Hematopoietic multipotent progenitor cell treated with erythropoietin and hydrocortisone succinate and interleukin-3 and kit ligand, for 15 days (in vitro differentiated cells): ENCODE data around the gene GPR55.
"Not testable (repeated sequence)": the region's sequence is repeated elsewhere in the genome, so short reads cannot be mapped to it uniquely, and the experiment has no call there.

ENCODE experiments used
- DNase-seq: peaks from one replicate; pipeline ENCODE4 v3.0.0-alpha.2; 2015; ENCODE audit warnings: low spot score

Gene GPR55

DNA sequence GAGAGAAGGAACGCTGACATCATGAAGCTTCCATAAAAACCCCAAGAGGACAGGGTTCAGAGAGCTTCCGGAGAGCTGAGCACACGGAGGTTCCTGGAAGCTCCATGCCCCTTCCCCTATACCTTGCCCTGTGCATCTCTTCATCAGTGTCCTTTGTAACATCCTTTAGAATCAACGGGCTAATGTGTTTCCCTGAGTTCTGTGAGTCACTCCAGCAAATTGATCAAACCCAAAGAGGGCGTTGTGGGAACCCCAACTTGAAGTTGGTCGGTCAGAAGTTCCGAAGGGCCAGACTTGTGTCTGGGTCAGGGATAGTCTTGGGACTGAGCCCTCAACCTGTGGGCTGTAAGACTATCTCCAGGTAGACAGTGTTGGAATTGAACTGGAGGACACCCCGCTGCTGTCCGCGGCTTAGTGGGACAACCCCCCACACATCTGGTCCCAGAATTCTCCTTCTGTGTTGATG lies 25.9 kb upstream of the GPR55 start:
- DNase-seq = no peak

DNA sequence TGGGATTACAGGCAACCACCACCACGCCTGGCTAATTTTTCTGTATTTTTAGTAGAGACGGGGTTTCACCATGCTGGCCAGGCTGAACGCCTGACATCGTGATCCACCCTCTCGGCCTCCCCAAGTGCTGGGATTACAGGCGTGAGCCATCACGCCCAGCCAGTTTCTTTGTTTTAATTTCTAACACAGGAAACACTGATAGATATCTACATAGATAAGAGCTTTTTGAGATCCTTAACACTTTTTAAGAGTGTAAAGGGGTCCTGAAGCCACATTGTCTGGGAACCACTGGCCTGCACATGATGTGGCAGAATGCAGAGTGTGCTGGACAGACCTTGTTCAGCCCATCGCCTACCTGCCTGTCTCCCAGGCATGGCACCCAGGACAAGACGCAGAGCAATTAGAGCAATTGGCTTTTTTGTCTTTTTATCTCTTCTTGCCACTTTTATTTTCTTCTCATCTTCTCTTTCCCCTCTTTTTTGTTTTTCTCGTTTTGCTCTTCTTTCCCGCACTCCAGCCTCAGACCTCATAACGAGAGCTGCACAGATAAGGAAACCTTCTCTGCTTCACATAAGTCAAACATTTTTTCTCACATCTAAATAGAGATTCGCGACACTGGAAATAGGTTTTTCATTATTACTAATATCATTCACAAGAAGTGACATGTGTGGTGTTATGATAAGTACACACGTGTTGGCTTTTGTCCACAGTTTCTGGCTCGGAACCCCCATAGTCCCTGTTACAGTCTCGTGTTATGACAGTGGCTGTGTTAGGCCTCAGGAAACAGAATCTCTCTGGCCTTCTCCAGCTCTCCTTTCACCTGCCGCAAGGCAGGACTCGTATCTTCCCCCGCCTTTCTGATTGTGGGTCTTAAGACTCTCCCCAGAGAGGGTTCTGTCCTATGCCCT lies 25.2 kb upstream of the GPR55 start:
- DNase-seq = no peak

DNA sequence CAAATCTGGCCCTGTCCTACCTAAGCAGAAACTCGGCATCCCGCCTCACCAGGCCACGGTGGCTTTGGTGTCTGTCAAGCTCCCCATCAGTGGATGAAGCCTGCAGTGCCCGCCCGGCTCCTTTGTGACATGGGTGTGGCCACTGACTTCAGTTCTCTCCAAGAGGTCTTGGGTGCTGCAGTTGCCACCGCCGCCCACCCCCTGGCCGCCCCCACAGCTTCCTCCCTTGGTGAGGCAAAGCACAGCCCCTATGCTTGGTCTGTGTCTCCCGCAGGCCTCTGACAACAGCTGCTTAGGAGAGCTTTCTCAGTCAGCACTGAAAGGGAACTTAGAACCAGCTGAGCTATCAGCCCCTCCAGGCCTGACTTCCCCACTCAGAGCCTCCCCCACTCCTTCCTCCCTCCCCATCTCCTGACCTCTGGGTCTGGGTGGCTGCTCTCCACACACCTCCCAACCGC lies 22.9 kb upstream of the GPR55 start:
- no peak for DNase-seq

DNA sequence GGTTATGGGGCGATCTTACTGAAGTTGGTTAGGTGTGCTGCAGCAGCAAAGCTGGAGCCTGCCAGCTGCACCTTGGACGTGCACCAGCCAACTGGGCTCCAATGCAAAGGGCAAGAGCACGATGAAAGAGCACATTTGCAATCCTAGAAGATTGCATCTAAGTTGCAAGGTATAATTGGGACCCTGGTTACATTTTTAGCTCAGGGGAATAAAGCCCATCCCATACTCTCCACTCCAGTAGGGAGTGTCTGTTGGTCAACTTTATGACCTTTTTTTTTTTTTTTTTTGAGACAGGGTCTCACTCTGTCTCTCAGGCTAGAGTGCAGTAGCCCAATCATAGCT lies 22.2 kb upstream of the GPR55 start:
- DNase-seq = no peak

DNA sequence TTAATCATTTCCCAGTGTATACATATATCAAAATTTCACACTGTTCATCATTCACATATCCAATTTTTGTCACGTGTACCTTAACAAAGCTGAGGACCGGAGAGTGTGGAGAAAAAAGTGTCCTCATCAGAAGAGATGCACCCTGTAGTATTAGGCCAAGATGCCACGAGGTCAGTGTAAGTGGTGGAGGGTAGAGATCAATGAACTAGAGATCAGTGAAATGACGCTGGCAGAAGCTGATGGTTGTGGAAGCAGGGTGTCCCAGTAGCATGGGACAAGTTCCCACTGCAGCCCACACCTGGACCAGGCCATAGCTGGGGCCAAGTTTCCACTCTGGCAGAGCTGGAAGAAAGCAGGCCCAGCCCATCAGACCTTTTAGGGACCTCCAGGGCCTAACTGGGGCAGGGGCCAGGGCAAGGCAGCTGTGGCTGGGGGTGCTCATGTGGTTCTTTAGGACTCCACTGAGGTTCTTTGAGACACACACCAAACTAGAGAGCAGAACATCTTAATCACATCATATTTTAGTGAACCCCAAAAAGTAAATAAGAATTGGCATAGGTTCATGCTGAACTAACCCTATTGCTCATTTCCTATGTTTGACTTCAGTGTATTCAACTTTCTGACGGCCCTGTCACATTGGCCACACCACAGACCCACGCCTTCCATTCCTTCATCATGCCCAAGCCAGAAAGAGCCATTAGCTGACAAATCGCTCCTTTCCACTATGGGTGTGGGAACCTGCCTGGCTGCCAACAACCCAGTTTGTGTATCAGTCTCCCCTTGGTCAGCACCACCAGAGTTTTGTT lies 21.6 kb upstream of the GPR55 start:
- DNase-seq = no peak

DNA sequence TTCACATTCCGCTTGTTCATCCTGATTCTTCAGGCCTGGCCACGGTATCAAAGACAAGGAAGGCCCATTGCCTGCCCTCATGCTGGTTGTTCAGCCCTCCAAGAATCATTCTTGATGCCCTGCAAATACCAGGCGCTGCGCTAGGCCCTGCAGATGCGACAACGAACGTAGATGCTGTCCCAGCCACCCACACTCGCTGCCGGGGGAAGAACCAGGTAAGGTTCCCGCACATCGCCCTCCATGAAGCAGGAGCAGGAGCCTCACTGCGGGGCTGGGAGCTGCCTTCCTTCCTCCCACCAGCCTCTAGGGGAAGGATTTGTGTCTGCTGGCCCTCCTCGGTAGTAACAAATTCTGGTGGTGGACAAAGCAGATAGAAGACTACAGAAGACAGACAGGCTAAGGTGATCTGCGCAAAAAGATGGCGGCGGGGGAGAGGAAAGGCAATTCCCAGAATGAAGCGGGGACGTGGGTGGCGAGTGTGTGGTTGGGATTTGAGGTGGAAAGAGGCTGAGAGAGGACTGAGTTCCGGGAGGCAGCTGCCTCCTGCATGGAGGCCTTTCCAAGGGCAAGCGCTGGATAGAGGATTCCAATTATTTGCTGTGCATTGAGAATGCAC lies 19.8 kb upstream of the GPR55 start:
- no peak for DNase-seq

DNA sequence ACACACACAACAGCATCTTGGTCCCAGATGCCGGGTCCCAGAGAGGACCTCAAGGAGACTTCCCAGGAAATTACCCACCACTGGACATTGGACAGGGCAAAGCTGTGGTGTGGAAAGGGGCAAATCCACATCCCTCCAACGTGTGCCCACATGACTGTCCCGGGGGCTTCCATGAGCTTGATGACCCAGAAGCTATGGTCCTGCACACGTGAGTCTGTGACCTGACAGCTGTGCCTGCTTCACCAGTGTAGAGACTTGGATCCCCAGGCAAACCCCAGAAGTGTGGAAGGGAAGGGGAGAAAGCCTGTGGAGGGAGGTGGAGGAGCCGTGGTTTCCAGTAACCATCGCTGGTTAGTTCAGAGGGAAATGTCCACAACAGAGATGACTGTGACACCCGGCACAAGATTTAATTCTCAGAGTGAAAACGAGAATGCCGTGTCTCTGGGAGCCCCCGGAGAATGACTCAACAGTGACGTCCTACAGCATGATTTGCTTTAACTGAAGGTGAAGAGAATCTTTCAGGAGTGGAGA lies 19.1 kb upstream of the GPR55 start:
- no peak for DNase-seq

DNA sequence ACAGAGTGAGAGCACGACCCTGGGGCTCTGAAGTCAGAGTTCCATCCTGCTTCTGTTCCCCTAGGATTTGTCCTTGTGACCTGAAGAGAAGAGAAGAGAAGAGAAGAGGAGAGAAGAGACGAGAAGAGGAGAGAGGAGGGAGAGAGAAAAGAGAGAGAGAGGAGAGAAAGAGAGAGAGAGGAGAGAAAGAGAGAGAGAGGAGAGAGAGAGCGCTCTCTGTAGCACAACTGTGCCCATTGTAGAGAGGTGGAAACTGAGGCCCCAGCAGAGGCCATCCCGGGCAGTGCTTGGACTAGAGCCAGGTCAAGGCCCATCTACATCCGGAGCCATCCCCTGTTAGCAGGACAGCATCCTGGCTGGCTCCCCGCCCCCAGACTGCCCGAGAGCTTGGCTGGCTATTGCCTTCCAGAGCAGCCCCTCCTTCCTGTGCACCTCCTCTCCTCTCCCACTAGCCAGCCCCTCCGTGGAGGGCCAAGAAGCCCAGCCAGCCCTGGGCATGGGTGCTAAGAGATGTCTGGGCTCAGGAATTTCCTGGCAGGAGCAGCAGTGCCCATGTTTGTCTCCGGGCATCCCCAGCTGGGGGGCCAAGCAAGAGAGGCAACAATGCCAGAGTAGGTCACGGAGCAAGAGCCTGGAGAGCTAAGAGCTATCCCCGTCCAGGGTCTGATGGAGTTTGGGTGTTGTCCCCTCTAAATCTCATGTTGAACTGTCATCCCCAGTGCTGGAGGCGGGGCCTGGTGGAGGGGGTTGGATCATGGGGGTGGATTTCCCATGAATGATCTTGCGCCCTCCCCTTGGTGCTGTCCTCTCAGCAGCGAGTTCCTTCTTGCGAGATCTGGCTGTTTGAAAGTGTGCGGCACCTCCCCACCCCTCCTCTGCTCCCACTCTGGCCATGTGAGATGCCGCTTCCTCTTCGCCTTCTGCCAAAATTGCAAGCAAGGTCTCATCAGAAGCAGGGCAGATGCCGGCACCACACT lies 18.2 kb upstream of the GPR55 start:
- DNase-seq = no peak

DNA sequence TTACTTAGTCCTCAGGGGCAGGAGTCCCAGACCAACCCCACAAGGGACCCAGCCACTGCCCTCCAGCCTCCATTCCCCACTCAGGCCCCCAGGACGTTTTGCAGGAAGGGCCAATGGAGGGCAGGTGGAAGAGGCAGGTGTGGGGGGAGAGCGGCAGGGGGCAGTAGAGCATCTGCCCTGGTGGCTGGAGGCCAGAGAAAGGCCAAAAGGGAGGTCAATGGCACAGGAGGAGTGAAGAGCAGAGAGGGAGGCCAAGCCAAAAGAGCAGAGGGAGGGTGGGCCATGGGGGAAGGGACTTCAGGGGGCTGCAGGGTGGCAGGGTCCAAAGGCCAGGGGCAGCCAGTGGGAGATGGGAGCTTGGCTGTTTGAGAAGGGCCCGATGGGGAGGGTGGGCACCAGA lies 17.3 kb upstream of the GPR55 start:
- DNase-seq = no peak

DNA sequence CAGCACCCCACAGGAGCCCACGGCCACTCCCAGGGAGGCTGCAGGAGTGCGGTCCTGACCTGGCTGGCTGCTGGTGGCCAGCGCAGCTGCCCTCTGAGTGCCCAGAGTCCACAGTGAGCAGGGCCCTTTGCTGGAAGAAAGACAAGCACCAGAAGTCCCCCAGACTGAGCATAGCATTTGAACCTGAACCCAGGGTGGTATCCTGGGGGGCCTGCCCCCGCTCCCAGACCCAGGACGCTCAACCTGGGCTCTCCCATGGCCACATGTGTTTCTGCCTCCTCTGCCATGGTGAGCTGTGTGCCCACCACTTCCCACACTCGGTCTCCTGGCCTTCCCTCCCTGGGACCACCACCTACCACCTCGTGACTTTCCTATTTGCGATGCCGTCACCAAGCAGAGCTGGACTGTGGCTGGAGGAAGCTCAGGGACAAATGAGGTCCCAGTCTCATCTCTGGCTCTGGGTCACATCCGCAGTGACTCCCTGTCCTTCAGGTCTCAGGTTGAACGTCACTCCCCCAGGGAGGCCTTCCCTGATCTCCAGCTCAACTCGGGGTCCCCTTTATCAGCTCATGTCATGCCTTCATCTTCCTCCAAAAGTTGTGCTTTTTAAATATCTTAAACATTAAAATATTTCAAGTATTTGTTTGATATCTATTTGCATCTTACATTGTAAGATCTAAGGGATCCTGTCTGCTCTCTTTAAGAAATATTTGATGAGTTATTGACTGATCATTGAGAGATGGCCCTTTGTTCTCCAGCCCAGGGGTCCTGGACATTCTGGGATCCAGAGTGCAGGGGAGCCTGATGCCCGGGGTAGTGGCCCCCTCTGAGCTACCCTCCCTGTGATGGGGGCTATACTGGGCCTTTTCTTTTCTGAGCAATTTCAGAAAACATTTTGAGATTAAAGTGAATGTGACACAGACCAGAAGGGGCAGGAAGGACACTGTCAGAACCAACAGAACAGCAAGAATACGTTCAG lies 16.4 kb upstream of the GPR55 start:
- DNase-seq = no peak

DNA sequence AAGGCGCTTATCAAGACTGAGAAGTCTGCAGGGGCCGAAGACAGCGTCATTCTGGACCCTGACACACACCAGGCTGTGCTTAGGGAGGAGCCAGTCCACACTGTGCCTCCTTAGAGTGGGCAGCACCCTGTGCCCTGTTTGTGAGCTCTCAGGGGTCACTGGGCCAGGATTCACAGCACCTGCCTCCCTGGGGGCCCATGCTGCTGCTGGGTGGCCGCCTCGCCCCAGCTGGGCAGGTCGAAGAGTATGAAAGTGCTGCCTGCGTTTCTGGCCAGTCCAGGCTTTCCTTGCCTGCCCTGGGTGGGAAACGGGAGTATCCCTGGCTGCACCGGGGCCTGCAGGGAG lies 15.4 kb upstream of the GPR55 start:
- DNase-seq = no peak

DNA sequence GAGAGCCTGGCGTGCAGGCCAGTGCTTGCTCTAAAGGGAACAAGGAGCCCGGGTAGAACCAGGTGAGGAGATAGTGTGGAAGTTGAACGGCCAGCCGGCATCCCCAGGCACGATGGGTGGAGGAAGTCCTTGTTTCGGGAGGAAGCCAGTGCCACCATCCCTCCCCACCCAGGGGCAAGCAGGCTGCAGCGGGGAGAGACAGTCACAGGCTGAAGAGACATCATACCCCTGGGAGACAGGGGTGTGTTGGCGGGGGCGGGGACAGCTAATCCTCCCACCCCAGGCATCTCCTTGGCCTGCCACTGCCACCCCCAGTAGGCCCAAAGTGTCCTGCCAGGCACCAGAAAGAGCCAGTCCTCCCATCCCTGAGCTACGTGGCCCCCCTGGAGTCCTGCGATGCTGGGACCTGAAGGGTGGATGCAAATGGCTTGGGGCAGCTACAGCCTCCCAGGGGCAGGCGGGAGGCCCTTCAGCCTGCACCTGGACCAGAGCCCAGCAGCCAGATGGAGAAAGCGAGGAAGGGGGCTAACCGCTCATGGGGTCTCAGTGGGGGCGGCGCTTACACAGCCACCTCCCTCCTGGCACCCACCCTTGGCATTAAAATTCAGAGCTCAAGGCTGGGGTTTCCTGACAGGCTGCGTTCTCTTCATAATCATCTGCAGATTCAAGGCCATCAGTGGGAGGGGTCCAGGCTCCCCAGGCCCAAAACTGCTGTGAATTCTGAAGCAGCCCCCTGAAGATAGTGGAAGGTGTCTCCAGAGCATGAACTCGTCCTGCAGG lies 14.8 kb upstream of the GPR55 start:
- no peak for DNase-seq

DNA sequence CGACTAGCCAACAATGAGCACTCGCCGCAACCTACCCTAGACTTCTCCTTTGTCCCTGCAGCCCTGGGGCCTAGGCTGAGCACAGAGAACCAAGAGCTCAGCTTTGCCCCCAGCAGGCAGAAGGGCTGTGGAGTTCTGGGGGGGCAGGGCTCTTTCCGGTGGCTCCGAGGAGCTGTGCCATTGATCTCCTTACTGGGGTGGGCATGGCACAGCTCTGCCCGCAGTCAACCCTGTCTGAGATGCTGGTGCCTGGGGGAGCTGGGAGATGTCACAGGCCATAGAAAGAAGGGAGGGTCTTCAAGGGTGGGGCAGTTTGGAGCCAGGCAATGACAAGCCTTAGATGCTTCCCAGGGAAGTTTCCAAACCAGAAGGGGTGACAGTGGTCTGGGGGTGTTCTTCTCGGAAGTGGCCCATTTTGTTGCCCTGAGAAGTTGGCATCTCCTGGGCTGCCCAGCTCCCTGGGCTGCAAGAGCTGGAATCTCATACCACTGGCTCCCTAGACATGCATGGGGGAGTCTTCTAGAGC lies 14.1 kb upstream of the GPR55 start:
- no peak for DNase-seq

DNA sequence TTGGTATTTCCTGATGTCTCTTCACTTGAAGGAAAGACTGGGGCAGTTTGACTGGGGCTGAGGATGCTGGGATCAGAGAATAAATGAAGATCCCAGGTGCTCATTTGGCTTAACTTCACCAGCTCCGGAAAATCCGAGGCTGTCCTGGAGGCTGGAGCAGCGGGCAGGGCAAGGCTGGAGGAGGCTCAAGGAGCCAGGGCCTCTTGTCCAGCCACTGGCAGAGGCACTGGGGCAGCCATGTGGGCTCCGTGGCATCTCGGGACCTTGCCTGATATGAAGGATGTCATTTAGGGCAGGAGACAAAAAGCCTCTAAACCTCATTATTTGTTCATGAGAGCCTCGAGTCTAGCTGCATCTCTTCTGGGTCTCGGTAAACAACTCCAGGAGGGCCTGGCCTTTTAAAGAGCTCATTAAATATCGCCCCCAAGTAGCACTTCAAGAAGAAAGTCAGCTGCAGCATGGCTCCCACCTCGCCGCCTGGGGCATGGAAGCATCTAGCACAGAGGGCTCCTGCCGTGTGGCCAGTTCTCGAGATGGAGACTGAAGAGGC lies 13.5 kb upstream of the GPR55 start:
- no peak for DNase-seq

DNA sequence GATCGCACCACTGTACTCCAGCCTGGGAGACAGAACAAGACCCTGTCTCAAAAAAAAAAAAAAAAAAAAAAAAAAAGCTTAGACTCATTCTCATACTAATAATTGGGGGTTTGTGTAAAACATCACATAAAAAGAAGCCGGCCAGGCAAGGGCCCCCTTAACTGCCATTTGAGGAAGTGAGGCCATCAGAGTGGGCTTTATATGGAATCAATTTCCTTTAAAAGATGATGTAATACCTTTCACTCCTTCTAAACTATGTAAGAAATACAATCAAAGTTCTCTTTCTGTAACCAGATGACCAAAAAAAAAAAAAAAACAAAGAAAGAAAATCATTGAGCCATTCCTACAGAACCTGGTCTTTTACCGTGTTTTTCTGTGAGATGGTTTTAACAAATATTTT lies 13.1 kb upstream of the GPR55 start:
- no peak for DNase-seq

DNA sequence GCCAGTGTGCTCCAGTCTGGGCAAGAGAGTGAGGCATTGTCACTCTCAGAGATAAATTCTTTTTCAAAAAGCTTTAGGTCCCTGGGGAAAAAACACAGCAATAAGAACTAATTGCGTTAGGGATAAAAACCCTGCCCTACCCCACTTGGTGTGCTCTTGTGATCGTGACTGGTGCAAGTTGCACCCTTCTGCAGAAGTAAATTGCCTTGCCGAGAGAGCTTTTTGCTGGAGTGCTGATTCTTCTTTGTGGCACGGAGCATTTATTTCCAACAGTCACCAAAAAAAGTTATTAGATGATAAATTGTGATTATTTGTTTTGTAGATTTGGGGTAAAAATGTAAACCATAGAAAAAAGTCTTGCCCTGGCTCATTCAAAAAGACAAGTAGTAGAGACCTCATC lies 12.3 kb upstream of the GPR55 start:
- no peak for DNase-seq

DNA sequence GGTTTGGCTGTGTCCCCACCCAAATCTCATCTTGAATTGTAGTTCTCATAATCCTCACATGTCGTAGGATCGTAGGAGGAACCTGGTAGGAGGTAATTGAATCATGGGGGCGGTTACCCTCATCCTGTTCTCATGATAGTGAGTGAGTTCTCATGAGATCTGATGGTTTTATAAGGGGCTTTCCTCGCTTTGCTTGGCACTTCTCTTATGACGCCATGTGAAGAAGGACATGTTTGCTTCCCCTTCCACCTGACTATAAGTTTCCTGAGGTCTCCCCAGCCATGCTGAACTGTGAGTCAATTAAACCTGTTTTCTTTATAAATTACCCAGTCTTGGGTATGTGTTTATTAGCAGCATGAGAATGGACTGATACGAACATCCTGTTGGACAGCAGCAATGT lies 11.2 kb upstream of the GPR55 start:
- not testable (repeated sequence) for DNase-seq

DNA sequence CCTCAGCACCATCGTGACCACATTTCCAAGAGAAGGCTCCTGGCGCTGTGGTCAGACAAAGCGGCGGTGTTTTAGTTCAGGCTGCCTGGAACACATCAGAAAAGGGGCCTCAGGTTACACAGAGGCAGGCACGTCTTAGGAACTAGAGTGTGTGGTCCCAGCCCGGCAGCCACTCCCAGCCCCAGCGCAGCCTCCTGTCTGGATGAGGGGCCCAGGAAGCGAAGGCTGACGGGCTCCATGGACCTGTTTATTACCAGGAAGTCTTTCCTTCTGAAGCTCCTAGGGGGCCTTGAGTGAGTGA lies 10.0 kb upstream of the GPR55 start:
- no peak for DNase-seq
